Epithelial cell of proximal tubule (primary cell): ENCODE data around the gene LUZP2. TPM values are rescaled to one million over a fixed set of nuclear protein-coding genes. Genes with fewer than 3 reads are reported as not detected.

Source experiments
- DNase-seq: peaks from one replicate; pipeline ENCODE4 v3.0.0-alpha.2; 2011; ENCODE audit warnings: low read depth
- H3K4me3 ChIP-seq: 2 replicates; pipeline ENCODE4 v1.5.1; 2011; ENCODE audit warnings: low read depth, mild to moderate bottlenecking, low read length
- CTCF ChIP-seq: conservative IDR thresholded peaks from 2 replicates; pipeline ENCODE4 v1.5.1; 2012; ENCODE audit warnings: low read depth, mild to moderate bottlenecking, low read length
- total RNA-seq: library from RNA; depleted of rRNA; stranded (reverse); fragments of >200 nt; gene quantifications from 2 replicates; pipeline ENCODE4 v1.2.3, GENCODE V29; 2015

LUZP2 gene
- total RNA-seq, 1 donor from 2014 or later = 0.75 TPM

GRCh38 chr11:24585192-24585591 is 88.3 kb downstream of the LUZP2 start:
- H3K4me3 ChIP-seq = no peak overlapping the region
- peak; percentile 26 for DNase-seq
- TF ChIP-seq CTCF = no peak

DNA sequence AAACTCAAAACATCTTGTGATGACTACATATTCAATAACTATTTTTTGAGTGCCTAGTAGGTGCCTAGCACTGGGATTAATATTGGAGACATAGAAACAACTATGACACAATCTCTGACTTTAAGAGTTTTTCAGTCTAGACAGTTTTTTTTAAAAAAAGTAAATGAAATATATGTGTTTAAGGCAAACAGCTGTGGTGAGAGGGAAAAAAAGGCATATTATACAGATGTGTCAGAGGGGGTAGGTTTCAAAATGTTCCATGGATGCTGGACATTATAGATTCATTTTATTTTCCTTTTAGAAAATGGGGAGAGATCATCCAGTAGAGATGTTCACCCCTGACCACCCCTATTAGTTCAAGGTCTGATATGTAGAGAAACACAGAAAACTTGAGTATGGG is 90.8 kb downstream of the LUZP2 start:
- no peak for TF ChIP-seq CTCF

GRCh38 chr11:24588081-24588480 is 91.2 kb downstream of the LUZP2 start:
- no peak overlapping the region for H3K4me3 ChIP-seq
- TF ChIP-seq CTCF = no peak
- DNase-seq = peak; percentile 30

More for the DNA sequence above, 90.8 kb downstream of the LUZP2 start:
- DNase-seq = no peak
- H3K4me3 ChIP-seq = no peak overlapping the region

DNA sequence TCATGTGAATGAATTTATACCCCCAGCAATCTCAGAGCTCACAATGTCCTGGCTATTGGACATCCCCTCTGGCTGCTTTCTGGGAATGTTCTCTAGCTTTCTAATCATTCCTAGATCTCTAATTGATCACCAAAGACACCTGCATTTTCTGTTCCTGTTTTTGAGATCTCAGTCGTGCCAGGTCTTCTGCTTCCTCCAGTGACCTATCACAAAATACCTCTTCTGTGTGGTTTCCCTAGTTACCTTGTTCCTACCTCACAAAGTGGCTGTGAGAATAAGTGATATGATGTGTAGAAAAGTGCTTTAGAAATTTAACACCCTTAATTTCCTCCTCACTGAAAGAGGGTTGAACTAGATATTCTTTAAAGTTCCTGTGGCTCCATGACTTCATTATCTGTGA is 92.2 kb downstream of the LUZP2 start:
- no peak overlapping the region for H3K4me3 ChIP-seq
- DNase-seq = no peak
- TF ChIP-seq CTCF = no peak

DNA sequence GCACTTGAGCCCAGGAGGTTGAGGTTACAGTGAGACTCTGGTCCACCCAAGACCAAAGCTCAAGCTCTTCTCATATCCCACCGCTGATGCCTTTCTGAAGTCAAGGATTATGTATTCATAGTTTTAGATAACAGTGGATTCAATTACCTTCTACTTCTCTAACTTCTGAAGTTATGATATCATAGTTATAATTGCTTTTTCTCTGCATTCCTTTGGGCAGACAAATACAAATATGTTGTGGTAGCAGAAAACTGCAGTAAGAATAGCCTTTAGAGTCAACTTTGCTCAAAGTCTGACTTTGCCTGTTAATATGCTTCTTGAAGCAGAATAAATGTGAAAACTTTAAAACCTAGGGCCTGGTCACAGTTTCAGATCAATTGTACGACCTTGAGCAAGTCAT is 94.4 kb downstream of the LUZP2 start:
- DNase-seq = no peak
- no peak for TF ChIP-seq CTCF

DNA sequence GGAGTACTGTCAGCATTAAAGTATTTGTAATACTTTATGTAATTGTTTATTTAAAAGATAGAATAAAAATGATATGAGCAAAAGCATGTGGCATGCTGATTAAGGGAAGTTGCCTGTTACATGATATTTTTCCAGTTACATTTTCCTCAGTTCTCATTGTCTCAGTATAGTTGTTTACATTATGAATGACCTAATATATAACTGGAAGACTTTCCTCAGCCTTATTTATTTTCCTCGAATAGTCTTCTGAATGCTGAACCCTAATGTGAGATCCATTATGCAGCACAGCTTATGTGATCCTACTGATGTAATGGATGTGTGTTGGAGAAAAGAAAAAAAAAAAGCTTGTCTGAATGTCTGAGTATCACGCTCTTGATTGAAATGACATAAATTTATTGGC is 95.5 kb downstream of the LUZP2 start:
- no peak for TF ChIP-seq CTCF
- DNase-seq = no peak

More for the DNA sequence above, 94.4 kb downstream of the LUZP2 start:
- H3K4me3 ChIP-seq = no peak overlapping the region

GRCh38 chr11:24593332-24593731 is 96.5 kb downstream of the LUZP2 start:
- no peak for DNase-seq
- TF ChIP-seq CTCF = no peak
- H3K4me3 ChIP-seq = no peak overlapping the region

More for the DNA sequence above, 95.5 kb downstream of the LUZP2 start:
- H3K4me3 ChIP-seq = no peak overlapping the region
